GM19395 (cell line): ENCODE measurements around the gene GFPT1.

Experiments used
- ATAC-seq: cut with Tn5 transposase; IDR thresholded peaks from one replicate; pipeline ENCODE4 v1.9.1; 2021; ENCODE audit warnings: mild to moderate bottlenecking, moderate library complexity; ENCODE audit not compliant: unreplicated experiment

Gene GFPT1

DNA sequence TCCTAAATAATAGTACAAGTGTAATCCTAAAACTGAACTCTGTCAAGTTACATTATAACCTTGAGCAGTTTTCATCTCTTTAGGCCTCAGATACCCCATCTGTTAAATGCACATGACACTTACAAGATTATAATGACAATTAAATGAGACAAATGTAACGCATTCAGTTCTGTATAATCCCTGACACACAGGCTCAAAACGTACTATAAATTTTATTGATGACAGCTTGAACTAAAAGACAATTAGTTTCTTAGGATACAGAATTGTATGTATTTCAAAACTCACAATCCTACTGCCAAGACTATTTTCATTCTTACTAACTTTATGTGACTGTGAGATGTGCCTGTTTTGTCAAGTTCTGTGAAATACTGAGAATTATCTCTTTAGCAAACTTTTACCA is 56.2 kb downstream of the GFPT1 start:
- ATAC-seq: no peak

DNA sequence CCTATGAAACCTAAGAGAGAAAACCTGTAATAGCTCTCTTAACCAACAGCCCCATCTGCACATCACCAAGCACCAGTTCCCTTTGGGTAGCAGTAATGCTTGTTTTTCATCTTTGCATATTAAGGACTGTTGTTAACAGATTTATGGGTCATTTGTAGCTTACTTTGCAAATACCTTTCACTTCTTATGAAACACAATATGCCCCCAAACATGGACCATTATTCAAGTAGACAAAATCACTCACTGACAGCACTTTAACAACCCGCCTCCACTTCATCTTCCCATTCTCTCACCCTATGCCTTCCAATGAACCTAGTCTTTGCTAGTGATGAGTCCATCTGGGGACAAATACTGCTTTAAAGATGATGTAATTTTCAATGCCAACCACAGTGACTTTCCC is 64.4 kb downstream of the GFPT1 start:
- no peak for ATAC-seq

DNA sequence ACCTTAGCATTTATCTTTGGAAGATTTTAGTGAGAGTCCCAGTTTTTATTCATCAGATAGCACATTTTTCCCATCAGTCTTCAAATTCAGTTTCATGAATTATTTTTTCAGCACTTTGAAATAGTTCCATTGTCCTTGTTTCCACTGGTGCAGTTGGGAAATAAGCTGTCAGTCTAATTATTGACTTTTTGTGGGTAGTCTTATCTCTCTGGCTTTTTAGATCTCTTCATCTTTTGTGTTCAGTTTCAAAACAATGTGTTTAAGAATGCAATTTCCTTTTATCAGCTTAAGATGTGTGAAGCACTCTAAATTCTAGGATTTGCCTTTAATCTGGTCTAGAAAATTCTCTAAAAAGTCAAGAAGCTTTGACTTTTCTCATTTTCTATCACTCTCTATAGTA is 70.5 kb downstream of the GFPT1 start:
- no peak for ATAC-seq

DNA sequence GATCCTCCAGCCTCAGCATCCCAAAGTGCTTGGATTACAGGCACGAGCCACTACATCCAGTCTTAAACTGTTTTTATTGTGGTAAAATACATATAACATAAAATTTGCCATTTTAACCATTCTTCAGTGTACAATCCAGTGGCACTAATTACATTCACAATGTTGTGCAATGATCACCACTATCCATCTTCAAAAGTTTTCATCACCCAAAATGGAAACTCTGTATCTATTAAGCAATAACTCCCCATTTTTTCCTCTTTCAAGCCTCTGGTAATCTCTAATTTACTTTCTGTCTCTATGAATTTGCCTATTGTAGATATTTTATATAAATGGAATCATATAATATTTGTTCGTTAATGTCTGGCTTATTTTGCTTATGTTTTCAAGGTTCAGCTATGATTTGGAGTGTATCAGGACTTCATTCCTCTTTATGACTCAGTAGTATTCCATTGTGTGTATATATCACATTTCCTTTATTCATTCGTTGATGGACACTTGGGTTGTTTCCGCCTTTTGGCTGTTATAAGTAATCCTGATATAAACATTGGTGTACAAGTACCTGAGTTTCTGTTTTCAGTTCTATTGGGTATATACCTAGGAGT is 71.8 kb downstream of the GFPT1 start:
- ATAC-seq: no peak

DNA sequence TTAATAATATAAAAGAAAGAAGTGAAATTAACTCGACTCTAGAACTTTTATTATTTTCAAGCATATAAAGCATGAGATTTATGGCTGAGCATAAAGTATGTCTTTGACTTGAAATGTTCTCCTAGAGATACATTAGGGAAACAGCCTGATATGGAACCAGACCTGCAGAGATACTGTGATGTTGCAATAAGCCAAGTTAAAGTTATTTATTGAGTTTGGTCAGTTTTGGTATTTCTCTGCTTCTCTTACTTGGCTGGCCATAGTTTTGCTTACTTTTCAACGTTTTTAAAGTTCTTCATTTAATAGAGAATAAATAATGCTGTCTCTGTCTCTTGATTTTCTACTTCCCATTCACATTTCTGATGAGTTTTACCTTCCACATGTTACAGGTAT is 76.0 kb downstream of the GFPT1 start:
- ATAC-seq: no peak

DNA sequence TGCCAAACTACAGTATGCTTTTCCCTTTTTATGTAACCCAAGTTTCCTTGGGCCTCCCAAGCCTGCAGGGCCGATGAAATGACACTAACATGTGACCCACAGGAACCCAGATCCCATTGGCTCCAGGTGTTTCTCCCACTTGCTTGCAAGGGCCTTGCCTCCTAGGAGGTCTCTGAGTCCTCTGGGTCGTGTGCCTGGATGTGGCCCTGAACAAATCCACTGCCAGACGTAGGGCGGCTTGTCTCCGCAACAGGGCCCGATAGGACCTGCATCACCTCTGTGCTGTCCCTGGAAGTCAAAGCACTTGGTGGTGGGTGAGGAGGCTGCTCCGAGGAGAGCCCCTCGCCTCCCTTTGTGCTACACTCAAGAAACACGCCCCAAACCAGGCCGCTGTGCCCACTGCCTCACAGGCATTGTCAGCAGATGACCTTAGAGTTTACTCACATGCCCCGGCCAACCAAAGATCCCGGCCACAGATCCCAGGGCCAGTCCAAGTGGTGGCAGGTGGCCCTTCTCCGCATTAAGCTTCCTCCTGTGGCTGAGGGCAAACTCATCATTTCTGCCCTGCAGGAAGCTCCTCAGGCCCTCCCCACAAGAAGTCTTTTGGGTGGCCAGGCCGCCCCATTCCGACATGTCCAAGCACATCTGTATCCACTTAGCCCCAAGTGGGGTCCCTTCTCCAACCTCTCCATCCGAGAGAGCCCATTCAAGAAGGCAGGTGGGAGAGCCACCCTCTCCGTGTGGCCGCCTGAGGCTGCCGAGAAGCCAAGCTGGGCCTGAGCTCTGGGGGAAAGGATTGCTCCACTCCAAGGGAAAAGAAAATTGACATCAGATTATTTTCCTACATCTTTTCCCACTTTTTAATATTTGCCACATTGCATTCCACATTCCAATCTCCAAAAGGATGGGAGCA is 76.7 kb downstream of the GFPT1 start:
- no peak for ATAC-seq

DNA sequence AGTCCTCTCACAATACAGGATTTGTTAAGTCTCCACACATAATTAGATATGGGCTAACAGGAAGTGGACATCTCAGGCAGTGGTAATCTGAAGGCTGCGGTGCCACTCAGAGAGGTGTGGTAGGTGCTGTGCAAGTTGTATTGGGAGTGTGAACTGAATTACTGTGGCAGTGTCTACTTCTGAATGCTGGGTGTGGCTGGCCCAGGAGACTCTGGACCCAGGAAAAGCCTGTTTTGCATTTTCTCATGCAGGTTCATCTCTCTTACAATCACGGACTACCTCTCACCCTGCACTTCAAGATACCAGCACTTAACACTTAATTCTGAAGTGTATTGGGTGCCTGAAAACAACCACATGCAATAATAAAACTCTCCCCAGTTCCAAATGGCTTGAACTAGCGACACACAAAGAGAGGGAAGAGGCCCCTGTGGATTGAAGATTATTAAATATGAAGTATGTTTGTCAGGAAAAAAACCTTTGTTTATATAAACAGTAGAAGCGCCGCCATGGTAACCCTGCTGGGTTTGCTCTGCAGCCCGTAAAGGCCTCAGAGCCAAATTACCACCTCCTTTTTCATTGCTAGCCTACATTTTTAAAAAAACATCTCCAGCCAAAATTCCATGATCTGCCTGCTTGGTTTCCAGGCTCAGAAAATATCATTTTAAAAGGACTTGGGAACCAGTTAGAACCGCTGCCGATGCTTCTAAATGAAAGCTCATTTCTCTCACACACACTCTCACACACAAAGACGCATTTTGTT is 77.5 kb downstream of the GFPT1 start:
- ATAC-seq: no peak

DNA sequence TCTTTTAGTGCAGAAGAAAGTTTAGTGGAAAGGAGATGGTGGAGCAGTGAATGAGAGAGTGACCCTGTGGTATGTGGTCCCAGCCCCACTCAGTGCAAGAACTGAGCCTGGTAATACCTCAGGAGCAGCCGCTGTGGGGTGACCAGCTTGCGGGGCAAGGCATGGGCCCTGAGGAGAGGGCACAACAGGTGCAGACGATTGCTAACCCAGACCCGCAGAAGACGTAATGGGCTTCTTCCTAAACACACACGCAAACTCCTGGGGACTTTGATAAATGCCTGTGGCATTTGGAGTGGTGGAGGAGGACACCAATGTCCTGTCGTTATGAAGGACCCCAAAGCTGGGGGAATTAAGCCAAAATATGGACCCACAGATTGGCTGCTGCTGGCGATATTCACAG is 78.7 kb downstream of the GFPT1 start:
- no peak for ATAC-seq

DNA sequence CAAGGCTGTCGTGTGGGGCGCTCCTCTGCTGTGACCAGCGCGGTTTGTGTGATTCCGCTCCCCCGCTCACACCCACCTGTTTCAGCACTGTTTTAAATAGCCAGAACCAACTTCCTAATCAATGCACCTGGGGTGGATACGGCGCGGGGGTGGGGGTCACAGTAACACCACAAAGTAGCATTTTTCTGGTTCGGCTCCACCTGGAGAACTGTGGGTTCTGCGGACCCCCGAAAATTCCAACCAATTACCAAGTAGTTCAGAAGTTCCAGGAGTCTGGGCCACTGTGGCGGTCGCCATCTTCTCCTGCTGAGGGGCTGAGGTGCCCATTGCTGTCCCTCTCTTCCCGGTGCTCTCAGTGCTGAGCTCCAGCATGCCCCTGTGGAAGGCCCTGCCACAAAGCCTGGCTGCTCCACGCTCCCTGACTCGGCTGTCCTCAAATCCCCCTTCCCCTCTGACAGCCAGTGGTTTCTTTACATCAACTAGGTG is 79.4 kb downstream of the GFPT1 start:
- no peak for ATAC-seq

DNA sequence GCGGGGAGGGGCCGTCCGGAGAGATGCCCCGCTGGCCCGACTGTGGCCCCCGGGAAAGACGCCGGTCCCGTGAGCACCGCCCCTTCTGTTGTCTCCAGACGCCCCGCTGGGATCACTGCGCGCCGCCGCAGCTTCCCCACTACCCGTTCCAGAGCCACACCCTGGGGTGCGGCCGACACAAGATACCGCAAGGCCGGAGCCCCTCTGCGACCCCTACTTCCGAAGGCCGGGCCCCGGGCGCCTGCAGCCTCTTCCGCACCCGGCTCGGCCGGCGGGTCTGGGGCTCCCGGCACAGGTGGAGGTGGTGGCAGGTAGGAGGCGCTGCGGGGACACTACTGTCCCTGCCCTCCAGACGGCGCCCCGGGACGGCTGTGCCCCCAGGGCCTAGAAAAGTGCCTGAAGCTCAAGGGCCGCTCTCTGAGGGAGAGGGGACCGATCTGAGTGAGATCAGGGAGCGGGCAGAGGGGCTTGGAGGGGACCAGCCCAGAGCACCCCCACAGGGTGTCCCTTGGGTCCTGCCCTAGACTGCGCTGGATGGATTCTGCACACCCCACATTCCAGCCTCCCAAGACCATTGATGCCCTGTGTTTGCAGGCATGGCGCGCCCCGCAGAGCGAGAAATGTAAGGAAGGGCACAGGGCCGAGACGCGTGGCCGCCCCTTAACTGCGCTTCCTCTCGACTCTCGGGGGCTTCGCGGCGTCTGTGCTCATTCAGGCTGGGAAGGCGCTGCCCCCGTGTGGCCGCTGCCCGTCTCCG is 80.0 kb downstream of the GFPT1 start:
- ATAC-seq: peak; percentile 78

DNA sequence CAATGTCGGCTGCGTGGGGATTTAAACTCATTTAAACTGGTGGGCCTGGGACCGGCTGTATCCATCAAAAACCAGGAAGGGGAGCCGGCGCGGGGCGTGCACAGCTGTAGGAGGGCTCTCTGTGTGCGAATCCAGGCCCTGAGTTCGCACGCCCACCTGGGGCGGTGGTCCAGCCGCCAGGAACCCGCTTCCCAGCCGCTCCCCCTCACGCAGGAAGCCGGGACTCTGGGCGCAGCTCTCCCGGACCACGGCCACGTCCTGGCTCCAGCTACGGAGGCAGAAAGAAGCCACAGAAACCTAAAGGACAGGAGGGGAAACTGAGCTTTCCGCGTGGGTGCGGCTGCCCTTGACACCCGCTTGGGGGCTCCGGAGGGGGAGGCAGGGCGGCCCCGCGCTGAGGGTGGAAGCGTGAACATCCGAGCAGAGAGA is 80.6 kb downstream of the GFPT1 start:
- no peak for ATAC-seq

DNA sequence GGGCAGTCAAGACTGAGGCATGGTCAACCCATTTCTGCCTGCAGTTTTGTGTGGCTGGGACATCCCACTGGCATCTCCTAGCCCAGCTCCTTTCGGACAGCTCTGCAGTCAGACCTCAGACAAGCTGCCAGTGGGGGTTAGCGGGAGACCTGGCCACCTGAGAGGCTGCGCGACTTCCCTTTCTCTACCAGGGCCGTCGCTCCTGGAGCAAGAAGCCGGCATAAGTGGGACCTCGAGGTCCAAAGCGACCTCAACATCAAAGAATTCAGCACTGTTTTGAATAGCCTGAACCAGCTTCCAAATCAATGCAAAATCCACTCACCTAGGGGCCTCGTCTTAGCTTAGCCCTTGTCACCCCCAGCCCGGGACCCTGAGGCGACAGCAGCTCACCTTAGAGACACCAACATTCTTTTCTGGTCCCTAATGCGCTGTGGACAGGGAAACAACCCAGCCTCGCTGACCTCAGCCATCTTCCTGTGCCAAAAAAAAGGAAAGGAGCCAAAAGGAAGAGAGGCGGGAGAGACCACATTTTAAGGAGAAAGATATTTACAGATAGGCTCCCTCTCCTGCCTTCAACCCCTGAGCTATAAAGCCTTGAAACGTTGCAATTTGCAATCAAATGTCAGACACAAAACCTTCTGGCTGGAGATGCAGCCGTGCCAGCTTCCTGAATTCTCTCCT is 81.2 kb downstream of the GFPT1 start:
- no peak for ATAC-seq

DNA sequence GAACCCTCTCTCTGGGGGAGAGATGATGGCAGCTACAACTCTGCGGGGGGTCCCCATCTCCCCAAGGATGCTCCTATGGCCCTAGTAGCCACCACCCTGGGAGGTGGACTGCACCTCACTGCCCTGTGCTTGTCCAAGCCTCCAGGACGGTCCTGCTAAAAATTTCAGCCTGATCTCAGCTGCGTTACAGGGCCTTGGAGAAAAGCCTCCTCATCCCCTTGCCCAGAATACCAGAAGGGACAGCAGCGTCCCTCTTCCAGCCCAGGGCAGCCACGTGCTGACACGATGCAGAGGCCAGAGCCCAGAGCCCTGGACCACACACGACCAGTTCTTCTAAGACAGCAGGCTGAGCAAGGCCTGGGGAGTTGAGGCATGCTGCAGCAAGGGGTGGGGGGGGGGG is 81.9 kb downstream of the GFPT1 start:
- ATAC-seq: no peak

DNA sequence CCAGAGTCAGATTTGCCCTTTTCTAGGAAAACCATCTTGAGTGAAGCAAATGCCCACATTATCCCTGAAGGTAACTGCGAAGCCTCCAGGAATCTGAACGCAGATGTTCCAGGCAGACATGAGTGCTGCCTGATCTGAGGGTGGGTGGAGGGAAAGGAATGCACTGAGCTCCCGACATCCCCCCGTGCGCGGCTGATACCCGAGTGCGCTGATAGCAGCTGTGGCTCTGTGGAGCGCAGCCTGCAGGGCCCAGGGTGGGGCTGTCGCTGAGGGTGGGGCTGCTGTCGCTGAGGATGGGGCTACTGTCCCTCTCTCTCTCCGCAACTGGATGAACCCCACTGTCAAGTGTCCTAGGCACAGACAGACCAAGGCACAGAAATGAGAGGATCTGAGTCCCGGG is 82.4 kb downstream of the GFPT1 start:
- no peak for ATAC-seq

DNA sequence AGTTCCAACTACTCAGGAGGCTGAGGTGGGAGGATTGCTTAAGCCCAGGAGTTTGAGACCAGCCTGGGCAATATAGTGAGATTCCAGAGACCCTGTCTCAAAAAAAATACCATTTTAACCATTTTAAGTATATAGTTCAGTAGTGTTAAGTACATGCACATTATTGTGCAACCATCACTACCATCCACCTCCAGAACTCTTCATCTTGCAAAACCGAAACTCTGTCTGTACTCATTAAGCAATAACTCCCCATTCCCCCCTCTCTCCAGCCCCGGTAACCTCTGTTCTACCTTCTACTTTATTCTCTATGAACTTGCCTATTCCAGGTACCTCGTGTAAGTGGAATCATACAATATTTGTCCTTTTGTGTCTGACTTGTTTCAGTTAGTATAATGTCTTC is 86.4 kb downstream of the GFPT1 start:
- no peak for ATAC-seq

DNA sequence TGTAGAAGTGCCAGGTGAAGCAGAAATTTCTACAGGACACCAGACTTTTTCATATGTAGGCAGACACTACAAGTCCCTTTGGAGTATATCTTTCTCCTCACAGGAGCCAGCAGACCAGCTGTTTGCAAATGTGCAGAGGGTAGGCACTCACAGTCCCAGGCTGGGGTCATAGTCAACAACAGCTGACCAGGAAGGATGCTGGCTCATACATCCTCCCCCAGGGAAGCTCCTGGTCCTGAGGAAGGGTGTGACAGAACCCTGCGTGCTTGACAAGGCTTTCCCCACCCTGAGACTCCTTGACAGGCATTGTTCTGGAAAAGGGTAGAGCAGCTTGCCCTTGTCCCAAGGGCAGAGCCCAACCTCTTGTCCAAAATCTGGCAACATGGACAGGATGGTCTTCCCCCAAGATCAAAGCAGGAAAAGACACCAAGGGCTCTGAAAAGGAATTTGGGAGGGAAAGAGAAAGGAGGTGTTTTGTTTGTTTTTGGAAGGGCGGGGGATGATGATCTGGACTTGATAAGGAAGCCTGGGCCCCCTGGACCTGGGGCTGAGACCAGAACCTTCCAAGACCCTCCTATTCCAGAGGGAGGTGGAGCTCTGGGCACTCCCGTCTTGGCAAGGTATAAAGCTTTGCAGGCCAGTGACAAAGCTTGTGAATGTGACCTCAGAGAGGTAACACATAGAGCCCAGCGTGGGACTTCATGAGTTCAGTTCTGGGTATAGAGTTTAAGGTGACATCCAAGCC is 87.1 kb downstream of the GFPT1 start:
- no peak for ATAC-seq

DNA sequence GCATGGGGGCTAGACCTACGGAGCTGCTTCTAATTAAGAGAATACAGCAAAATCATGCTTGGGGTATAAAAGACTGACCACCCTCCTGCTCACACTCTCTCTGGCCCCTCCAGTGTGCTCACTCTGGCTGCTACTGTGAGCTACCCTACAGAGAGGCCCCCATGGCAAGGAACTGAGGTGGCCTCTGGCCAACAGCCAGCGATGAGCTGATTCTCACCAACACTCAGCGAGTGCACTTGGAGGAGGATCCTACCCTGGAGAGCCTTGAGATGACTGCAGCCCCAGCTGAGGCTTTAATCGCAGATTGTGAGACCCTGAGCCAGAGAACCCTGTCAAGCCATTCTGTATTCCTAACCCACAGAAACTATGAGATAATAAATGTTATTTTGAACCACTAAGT is 88.2 kb downstream of the GFPT1 start:
- no peak for ATAC-seq

DNA sequence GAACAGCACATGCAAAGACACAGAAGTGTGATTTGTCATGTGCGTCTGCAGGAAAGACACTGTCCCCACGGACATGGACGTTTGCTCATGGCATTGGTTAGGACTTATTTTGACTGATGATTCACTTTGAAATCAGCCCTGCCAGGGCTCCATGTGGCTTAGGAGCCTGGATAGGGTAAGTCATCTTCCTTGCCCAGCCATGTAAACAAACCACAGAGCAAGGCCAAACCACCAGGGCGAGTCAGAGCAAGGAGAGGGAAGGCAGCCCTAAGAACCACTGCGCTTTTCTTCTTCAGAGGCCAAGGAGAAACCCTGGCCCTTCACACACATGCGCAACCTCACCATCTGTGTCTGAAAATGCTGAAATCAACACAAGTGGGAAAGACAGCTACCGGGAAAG is 88.8 kb downstream of the GFPT1 start:
- no peak for ATAC-seq

DNA sequence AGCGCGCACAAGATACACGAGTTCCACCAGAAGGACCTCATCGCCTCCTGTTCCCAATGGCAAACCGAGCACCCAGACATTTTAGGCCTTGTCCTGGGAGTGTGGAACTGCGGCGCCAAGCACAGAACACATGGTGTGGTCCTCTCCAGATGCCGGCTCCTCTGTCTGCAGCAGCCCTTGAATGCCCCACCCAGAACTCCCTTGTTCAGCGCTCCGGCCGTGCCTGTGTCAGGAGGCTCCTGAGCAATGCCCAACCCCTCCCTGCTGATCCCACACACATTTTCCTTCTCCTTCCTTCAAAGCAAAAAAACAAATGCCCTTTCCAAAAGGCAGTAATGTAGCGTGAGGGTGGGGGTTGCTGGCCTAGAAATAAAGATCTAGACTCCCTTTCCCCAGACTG is 89.8 kb downstream of the GFPT1 start:
- ATAC-seq: no peak

DNA sequence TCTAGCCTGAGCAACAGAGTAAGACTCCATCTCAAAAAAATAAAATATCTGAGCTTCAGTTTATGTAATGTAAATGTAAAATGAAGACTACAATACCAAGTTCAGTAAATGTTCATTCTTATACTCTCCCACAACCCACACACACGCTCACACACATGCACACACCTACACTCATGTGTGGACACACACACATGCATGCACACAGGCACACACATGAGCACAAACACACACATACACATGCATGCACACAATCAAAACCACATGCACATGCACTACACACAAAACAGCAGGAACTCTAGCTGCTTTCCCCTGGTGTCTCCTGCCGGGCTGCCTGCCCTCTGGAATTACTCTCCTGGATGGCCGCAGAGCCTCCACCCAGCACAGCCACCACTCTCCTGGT is 90.6 kb downstream of the GFPT1 start:
- no peak for ATAC-seq
